BJ (cell line): ENCODE results near the gene SPATA3. TPM values are rescaled to one million over a fixed set of nuclear protein-coding genes. Genes with fewer than 3 reads are reported as not detected.

Experiments used
- CTCF ChIA-PET: fragments of 350-600 bp; formaldehyde crosslinking; extraction: SDS; loops from one replicate; lab custom pipeline; 2021; ENCODE audit warnings: antibody characterized with exemption, inconsistent platforms; lab: Yijun Ruan, JAX
- POLR2A ChIA-PET: fragments of 300-600 bp; sonication (Branson Sonifier 250); formaldehyde crosslinking; extraction: SDS; loops from one replicate; lab custom pipeline; 2021; ENCODE audit warnings: antibody characterized with exemption; lab: Charles Lee
- DNase-seq: peaks from one replicate; pipeline ENCODE4 v3.0.0-alpha.2; 2011; ENCODE audit warnings: low read depth
- H3K27me3 ChIP-seq: 2 replicates; pipeline ENCODE4 v1.6.0; 2011; ENCODE audit warnings: low read length; ENCODE audit not compliant: control insufficient read depth, insufficient read depth
- H3K36me3 ChIP-seq: 2 replicates; pipeline ENCODE4 v1.5.1; 2011; ENCODE audit warnings: low read length; ENCODE audit not compliant: control insufficient read depth, insufficient read depth
- H3K4me3 ChIP-seq: 2 replicates; pipeline ENCODE4 v1.5.1; 2011; ENCODE audit warnings: low read depth, mild to moderate bottlenecking, control low read depth, low read length
- polyA minus RNA-seq: library from RNA; depleted of rRNA, polyadenylated mRNA; stranded (reverse); fragments of >200 nt; gene quantifications from 2 replicates; pipeline ENCODE4 v1.2.3, GENCODE V29; 2011; rRNA and poly(A)+ RNA removed
- polyA plus RNA-seq: library from polyadenylated mRNA; depleted of rRNA; stranded (reverse); fragments of >200 nt; gene quantifications from 2 replicates; pipeline ENCODE4 v1.2.3, GENCODE V29; 2011; rRNA removed
- TF ChIP-seq, protein P1 (sequence below): IDR thresholded peaks from 2 replicates; pipeline ENCODE4 v1.5.1; 2011; ENCODE audit warnings: low read depth, mild to moderate bottlenecking, control low read depth, inconsistent platforms, low read length, moderate library complexity; ENCODE audit not compliant: insufficient read depth

Gene SPATA3
- not detected in 2 replicates for polyA plus RNA-seq
- polyA minus RNA-seq, result not detected in 2 replicates

DNA sequence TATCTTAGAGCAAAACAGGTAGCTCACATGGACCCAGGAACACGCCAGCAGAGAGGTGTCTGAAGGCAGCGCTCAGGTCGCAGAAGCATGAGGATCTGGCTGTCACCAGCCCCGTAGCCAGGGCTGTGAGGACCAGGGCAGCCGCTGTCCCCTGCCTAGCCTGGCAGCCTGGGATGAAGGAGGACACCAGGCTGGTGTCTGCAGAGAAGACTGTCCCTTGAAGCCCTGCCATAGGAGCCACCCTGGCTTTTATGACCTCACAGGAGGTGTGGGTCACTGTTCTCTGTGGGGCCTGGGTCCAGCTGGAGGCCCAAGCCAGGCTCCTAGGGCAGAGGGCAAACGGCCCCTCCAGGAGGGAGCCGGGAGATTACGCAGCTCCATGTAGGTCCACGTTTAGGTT is at the start of gene SPATA3:
Gene SPATA3 (plus strand): TSS at position 301 of the 400 bp plus-strand sequence. CDS start 113 bp downstream, outside the sequence.
- CTCF ChIA-PET, result interaction anchor here (1.9 kb wide), 1 partner anchor 9 kb away, joined by 8 read pairs; no protein-coding TSS in a partner anchor
- Histone ChIP-seq H3K36me3 (no peaks in the 10 kb centered on the region), H3K4me3 (no peak within 1 kb of the TSS), H3K27me3 (peaks cover 10% of the 10 kb centered on the region)
- TF ChIP-seq, protein P1, sequence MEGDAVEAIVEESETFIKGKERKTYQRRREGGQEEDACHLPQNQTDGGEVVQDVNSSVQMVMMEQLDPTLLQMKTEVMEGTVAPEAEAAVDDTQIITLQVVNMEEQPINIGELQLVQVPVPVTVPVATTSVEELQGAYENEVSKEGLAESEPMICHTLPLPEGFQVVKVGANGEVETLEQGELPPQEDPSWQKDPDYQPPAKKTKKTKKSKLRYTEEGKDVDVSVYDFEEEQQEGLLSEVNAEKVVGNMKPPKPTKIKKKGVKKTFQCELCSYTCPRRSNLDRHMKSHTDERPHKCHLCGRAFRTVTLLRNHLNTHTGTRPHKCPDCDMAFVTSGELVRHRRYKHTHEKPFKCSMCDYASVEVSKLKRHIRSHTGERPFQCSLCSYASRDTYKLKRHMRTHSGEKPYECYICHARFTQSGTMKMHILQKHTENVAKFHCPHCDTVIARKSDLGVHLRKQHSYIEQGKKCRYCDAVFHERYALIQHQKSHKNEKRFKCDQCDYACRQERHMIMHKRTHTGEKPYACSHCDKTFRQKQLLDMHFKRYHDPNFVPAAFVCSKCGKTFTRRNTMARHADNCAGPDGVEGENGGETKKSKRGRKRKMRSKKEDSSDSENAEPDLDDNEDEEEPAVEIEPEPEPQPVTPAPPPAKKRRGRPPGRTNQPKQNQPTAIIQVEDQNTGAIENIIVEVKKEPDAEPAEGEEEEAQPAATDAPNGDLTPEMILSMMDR, result no peak
- POLR2A ChIA-PET, result no interaction called here
- DNase-seq, result no peak

- POLR2A ChIA-PET, result no interaction called here
- TF ChIP-seq, protein P1, result no peak
- H3K36me3 ChIP-seq, result no peaks in the 10 kb centered on the region
- no peak for DNase-seq
- H3K4me3 ChIP-seq, result no peak overlapping the region
- CTCF ChIA-PET, result interaction anchor here (0.8 kb wide), 1 partner anchor 41 kb away, joined by 3 read pairs; no protein-coding TSS in a partner anchor
- H3K27me3 ChIP-seq, result no peaks in the 10 kb centered on the region; the same call in none of the 2 replicates
These were observed 49.3 kb upstream of the SPATA3 start for GRCh38 chr2:230946429-230947234.

- ChIA-PET CTCF (interaction anchor here (0.8 kb wide), 1 partner anchor 40 kb away, joined by 3 read pairs; no protein-coding TSS in a partner anchor), POLR2A (no interaction called here)
- H3K36me3 ChIP-seq, result no peaks in the 10 kb centered on the region
- TF ChIP-seq, protein P1, result no peak
- no peak overlapping the region for H3K4me3 ChIP-seq
- DNase-seq, result no peak
- H3K27me3 ChIP-seq, result no peaks in the 10 kb centered on the region; the same call in none of the 2 replicates
These were observed 48.7 kb upstream of the SPATA3 start for GRCh38 chr2:230947235-230947576.

- TF ChIP-seq, protein P1, result no peak
- DNase-seq, result no peak
- POLR2A ChIA-PET, result no interaction called here
- H3K4me3 ChIP-seq, result no peak overlapping the region
- no peaks in the 10 kb centered on the region for H3K36me3 ChIP-seq
- CTCF ChIA-PET, result interaction anchor here (0.8 kb wide), 1 partner anchor 14 kb away, joined by 3 read pairs; no protein-coding TSS in a partner anchor
- H3K27me3 ChIP-seq, result no peaks in the 10 kb centered on the region; the same call in none of the 2 replicates
These were observed 48.0 kb upstream of the SPATA3 start for GRCh38 chr2:230947908-230948365.
